Measurements from ENCODE around the gene SYT9.

Gene SYT9

DNA sequence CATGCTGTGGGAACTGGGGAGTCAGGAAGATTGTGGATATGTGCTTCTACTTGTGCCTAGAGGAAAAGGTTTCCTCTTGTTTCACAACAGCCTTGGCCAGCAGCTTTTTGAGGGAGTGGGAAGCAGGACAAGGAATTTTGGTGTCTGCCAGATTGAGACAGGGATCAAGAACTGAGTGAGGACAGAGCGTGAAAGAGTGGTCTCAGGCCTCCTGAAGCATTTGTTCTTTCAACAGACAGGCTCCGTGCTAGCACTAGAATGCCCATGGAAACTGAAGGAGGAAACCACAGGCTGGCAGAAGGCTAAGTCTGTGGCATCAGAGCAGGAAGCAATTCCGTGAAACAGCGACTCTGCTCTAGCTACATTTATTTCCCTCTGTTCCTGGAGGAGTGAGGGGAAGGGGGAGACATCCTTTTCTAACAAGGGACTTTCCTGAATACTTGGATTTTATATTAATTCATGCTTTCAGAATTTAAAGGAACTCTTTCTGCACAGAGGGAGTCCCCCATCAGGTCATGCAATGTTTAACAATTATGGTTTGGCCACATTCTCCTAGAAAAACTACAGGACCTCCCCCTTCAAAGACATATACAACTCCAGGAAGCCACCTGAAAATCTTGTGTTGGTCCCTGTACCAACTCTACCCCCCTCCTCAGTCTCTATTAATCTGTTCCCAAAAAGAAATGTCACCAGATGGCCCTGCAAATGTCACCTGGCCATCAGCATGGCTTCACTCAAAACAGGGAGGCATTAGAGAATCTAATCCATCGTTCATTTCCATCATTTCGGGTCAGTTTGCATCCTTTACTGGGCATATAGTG is 96.1 kb downstream of the SYT9 start:
- no peak for DNase-seq

DNA sequence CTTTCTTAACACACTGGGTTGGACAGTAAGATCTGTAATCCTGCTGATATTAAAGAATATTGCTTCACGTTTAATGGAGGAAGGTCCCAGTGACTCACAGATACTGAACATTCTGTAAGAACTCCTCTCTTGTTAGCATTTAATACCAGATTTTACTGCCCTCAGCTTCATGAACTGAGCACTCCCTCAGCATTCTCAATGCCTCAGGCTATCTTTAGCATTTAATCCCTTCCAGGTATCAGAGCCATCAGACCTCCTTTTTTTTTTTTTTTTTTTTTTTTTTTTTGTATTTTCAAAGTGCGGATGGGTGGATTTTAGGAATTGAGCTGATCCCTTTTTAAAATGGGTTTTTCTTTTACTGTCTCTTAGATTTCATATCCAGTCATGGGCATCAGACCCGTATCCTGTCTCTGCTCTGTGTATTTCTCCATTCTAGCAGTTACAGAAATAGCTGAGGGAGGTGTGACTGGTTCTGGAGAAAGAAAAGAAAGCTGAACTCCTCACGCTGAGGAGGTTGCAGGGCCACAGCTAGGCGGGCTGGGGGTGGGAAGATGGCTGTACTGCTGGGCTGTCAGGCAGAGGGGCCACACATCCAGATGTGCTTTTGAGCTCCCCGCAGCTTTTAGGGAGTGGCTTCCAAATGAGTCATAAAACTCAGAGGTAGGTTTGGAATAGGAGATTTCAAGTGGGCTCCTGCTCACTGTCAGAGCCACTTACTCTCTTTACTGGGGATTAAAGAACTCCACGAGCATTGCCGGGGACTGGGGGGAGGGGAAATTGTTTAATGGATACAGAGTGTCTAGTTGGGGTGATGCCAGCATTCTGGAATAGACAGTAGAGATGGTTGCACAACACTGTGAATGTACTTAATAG is 97.0 kb downstream of the SYT9 start:
- DNase-seq = no peak

- DNase-seq = no peak
Observed at GRCh38 chr11:7351228-7351627, 99.5 kb downstream of the SYT9 start.

DNA sequence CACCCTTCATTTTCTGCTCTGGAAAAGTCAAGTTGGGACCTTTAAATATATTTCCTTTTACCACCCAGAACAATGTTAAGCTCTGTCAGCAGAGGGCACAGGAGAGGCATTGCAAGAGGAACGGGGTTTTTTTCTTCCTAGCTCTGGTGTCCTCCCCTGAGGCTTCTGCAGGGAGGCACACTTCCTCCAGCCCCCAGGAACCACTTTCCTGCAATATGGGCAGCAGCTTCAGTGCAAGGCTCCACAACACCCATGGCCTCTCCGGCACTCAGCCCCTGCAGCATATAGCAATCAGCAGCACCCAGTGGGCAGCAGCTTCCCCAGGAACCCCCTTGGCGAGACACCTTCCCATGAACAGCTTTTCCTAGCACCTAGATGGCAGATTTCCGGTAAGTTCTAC is 101.4 kb downstream of the SYT9 start:
- no peak for DNase-seq

DNA sequence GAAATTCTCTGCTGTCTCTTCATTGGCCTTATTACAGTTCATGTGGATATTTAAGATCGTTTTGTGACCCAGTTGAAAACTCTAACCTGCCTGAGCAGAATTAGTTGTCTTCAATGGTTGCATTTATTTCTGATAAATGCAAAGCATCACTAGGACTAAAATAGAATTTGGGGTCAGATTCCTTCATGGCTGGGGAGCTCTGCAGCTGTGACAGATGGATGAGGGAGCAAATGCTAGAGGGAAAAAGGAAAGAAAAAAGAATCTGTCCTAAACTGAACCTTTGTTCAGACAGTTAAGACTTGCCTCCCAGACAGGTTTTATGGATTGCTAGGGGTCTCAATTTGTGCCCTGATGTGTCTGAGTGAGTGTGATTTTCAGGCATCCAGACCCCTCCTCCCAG is 113.0 kb downstream of the SYT9 start:
- DNase-seq = no peak

DNA sequence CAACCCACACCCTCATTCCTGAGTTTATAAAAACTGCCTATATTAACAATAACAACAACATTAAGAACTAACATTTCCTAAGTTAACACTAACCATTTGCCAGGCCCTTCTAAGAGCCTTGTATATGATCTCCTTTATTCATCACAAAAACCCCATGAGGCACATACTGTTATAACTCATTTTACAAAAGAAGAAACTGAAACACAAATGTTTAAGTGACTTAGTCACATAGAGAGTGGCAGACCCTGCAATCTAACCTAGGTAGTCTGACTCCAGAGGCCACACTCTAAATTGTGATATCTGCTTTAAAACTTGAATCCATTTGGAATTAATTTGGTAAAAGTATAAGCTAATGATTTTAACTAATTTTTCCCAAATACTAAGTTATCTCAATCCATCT is 116.1 kb downstream of the SYT9 start:
- no peak for DNase-seq

DNA sequence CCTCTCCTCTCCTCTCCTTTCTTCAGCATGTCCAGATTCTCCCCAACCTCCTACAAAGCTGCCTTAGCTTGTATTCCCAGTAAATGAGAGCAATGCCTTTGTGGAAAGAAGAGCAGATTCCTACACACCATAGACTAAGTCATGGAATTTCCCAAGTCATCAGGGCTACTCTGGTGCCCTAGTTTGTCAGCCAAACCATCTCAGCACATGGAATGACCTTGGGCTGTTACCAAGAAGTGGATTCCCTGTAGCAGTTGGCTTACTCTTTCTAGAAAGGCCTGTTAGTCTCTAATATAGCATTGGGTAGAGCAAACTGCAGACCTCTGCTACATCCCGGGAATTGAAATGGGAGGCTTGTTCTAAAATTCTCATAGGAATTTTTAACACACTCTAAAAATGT is 124.7 kb downstream of the SYT9 start:
- DNase-seq = no peak

DNA sequence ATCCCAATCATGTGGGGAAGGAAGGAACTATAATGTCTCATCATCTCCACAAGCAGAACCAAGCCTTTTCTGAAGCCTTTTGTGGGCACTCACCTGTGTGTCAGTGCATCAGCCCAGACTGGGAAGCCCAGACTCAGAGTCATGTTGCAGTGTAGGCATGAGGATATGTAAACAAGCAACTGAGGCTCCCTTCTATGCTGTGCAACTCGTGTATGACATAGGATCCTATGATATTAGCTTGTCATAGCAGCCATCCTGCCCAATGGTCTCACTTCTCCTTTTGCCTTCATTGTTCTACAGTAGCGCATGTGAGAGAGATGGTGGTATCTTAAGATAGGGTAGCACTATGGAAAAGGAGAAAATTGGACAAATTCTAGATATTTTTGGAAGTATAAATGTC is 130.2 kb downstream of the SYT9 start:
- no peak for DNase-seq

DNA sequence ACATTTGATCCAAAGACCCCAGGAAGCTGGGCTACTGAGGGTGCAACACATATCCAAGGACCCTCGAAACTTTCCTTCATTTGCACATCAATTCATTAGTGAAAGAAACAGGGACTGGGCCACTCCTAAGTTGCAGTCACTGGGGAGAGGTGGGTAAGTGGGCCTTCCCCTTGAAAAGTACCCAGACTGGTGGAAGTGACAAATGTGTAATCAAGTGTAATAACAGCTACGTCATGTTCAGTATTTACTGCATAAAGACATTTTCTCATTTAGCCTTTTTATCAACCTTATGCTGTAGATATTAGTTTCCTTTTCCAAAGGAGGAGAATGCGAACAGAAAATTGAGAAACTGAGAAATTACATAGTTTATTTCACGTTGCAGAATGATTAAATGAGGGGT is 131.7 kb downstream of the SYT9 start:
- no peak for DNase-seq

DNA sequence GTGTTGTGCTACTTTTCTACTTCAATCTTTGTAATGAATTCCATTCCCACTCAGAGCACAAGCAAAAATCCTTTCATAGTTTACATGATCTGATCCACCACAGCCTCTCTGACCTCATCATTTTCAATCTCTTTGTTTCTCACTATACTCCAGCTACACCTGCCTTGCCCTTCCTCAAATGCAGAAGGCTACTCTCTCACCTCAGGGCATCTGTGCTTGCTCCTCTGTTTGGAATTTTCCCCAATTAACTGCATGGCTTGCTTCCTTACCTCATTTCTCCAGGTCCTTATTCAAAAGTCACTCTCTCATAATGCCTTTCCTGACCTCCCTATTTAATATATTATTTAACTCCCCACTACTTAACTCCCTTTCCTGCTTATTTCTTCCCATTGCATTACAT is 133.0 kb downstream of the SYT9 start:
- DNase-seq = no peak

DNA sequence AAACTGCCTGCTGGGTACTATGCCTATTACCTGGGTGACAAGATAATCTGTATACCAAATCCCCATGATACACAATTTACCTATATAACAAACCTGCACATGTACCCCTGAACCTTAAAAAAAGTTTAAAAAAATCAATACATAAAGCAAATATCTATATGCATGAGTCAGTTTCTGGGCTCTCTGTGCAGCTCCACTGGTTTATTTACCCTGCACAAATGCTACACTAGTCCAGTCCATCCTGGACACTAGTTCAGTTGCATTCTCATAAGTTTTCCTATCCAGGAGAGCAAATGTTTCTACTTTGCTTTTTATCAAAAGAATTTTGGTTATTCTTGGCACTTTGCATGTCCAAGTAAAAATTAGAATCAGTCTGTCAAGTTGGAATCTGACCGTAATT is 133.8 kb downstream of the SYT9 start:
- DNase-seq = no peak

- DNase-seq = no peak
Observed at GRCh38 chr11:7413961-7414915, 162.5 kb downstream of the SYT9 start.

- no peak for DNase-seq
Observed at GRCh38 chr11:7414973-7415817, 163.5 kb downstream of the SYT9 start.

DNA sequence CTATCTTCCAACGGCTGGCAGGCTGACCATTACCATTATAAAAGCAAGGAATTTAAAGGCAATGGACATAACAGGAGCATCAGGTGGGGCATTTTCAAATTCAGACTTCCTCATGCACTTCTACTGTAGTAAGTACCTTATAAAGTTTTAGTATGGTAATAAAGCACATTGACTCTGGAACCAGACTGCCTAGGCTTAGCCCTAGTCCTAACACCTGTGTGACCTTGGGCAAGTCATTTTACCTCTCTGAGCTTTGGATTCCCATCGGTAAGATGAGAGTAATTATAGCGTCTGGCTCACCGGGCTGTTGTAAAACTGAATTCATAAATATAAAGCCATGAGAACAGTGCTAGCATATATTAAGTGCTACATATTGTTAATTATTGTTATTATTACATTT is 164.4 kb downstream of the SYT9 start:
- DNase-seq = no peak

DNA sequence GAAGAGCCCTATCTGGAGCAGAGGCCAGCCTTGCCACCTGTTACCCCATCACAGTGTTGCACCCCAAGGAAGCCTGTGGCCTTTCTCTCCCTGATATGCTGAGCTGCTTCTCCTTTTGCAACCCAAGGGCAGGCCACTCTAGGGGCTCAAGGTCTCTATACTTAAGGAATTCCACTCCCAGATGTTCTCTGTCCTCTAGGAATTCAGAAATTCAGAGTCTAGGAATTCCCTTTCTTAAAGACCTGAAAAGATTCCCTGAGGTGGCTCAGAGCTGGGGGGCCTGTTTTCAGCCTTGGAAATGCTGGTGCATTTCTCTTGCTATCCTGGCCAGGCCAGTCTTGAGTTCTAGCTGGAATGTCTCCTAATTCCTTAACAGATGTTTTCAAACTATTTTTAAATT is 165.6 kb downstream of the SYT9 start:
- DNase-seq = no peak

- no peak for DNase-seq
Observed at GRCh38 chr11:7418061-7418460, 166.4 kb downstream of the SYT9 start.

GRCh38 chr11:7418906-7419305 is 167.2 kb downstream of the SYT9 start:
- DNase-seq = no peak

DNA sequence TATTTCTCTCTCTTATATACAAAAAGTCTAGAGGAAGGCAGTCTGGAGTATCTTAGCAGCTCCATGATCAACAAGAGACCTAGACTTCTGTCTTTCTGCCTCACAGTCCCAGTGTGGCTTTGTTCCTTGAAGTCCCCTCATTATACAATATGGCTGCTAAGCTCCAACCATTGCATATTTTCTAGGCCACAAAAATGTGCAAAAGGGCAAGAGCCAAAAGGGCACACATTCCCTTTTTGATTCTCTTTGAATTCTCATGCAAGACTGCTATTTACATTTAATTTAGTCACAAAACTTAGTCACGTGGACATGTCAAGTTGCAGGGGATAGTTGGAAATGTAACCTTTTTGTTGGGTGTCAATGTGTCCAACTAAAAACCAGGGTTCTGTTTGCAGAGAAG is 169.4 kb downstream of the SYT9 start:
- no peak for DNase-seq

DNA sequence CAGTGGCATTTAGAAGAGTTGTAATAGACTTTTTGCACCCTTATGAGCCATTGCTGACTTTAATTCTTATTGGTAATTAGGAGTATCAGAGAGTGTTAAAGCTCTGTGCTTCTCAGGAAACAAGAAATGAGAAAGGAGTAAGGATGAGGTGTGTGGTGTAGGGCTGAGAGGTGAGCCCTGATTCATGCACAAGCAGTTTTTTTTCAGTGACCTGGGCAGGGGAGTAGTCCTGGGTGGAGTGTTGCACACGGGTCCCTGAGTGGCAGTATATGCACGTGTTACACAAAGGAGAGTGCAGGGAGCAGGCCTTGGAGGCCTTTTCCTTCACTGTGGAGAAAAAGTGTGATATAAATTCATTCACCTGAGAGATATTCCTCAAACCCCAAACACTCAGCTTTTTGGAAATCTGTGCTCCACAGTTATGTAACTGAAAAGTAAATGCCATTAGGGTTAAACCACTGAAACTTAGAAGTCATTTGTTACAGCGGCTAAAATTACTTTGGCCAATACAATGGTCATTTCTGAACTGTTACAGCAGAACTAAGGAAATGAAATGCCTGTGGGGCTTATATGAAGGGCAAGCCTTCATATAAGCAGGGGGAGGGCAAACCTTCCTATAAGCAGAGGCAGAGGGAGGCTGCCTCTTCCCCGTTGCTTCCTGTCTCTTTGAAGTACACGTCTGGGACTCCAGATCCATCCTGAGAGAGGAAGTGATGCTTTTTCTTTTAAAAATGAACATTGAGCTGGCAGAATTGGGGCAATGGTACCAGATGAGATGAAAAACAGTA is 171.0 kb downstream of the SYT9 start:
- DNase-seq = no peak

DNA sequence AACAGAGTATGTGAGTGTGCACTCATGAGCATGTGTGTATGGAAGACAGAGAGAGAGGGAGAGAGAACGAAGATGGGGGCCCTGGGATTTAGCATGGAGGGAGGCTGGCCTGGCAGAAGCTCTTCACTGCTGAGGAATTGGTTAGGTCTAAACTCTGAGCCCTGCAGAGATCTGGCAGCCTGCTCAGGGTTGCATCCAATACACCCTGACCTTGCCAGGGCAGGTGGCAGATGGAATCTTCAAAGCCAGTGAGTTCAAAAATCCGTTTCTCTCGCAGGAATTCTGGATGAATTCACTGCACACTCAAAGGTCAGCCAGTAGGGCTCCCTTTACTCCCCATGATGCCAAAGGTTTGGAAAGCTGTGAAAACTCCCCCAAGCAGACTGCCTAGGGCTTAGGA is 172.2 kb downstream of the SYT9 start:
- no peak for DNase-seq

DNA sequence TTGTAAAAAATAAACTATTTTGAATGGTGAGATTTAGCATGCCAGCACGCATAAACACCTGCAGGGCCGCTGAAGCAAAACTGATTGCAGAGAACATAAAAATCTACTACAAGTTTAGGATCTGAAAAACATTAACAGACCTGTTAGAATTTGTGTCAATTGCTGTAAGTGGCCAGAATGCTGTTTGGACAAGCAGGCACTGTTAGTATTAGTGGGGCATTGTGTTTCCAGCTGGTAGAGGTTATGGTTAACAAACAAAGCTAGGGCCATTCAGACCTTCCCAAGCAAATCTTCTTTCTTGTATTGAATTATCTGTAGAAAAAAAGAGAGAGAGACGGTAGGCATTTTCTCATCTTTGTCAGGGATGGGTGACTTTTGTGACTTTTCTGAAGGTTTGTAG is 176.0 kb downstream of the SYT9 start:
- no peak for DNase-seq

Measured in activated CD4-positive, CD25-positive, alpha-beta regulatory T cell treated with anti-CD3 and anti-CD28 coated beads, Interleukin-2, amount 50 U/mL, for 72 hours (primary cell).